Neuron (in vitro differentiated cells): Measurements from ENCODE around the gene FAM187B.
"Not testable (repeated sequence)": the region's sequence is repeated elsewhere in the genome, so short reads cannot be mapped to it uniquely, and the experiment has no call there.

Experiments used
- H2AFZ ChIP-seq: one replicate; pipeline ENCODE4 v1.6.1; 2013; ENCODE audit warnings: low read depth, mild to moderate bottlenecking, inconsistent platforms, low read length, moderate library complexity
- H3K27me3 ChIP-seq: one replicate; pipeline ENCODE4 v1.6.1; 2013; ENCODE audit warnings: low read length; ENCODE audit not compliant: insufficient read depth
- H3K36me3 ChIP-seq: one replicate; pipeline ENCODE4 v1.6.1; 2013; ENCODE audit warnings: low read length; ENCODE audit not compliant: insufficient read depth
- H3K4me1 ChIP-seq: one replicate; pipeline ENCODE4 v1.6.1; 2013; ENCODE audit warnings: low read length; ENCODE audit not compliant: insufficient read depth
- H3K4me3 ChIP-seq: 2 replicates; pipeline ENCODE4 v1.5.1; 2013; ENCODE audit warnings: mild to moderate bottlenecking, low read length, moderate library complexity
- H3K9me3 ChIP-seq: one replicate; pipeline ENCODE4 v1.6.1; 2013; ENCODE audit warnings: low read length

FAM187B gene

DNA sequence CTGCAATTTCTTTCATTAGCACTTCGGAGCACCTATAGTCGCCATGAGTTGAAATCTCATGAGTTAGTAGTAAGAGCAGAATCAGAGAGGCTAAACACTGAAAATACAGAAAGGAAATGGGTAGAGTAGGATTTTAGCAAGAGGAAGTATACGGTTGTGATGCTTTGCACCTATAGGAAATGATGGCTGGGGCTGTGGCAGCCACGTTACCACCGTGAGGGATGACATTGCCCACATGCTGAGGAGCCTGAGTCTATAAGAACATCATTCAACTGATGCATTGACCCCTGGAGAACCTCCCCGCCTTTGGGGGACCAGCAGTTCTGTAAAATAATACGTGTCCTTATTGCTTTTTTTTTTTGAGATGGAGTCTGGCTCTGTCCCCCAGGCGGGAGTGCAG, 20.4 kb downstream of the FAM187B start:
- Histone ChIP-seq H3K36me3 (no peaks in the 10 kb centered on the region), H3K9me3 (no peaks in the 10 kb centered on the region), H3K4me3 (no peak overlapping the region), H3K27me3 (no peaks in the 10 kb centered on the region), H3K4me1 (peaks cover 9% of the 10 kb centered on the region), H2AFZ (no peak overlapping the region)

- Histone ChIP-seq H3K36me3 (no peaks in the 10 kb centered on the region), H2AFZ (no peak overlapping the region), H3K9me3 (no peaks in the 10 kb centered on the region), H3K4me3 (no peak overlapping the region), H3K4me1 (peaks cover 11% of the 10 kb centered on the region), H3K27me3 (no peaks in the 10 kb centered on the region)
These were observed 21.1 kb downstream of the FAM187B start for GRCh38 chr19:35207391-35207871.

GRCh38 chr19:35206855-35207254, 21.7 kb downstream of the FAM187B start:
- Histone ChIP-seq H2AFZ (no peak overlapping the region), H3K9me3 (no peaks in the 10 kb centered on the region), H3K27me3 (no peaks in the 10 kb centered on the region), H3K4me1 (peaks cover 11% of the 10 kb centered on the region), H3K4me3 (no peak overlapping the region), H3K36me3 (no peaks in the 10 kb centered on the region)

DNA sequence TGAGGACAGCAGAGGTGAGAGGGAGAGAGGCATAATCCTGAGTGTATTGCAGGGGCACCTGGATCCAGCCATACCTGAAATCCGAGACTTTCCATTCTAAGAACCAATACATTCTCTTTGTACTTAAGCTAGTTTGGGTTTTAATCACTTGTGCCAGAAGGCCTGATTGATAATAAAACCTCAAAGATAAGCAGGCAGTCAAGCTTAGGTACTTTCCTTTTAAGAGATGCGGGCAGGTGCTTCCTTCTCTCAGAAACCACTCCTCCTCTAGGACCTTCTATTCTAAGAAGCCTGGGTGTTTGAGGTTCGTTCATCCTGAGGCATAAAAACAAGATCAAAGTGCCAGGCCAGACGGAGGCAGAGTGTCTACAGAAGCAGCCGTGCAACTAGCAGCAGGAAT, 22.2 kb downstream of the FAM187B start:
- H2AFZ ChIP-seq = no peak overlapping the region
- H3K4me3 ChIP-seq = no peak overlapping the region
- peaks cover 11% of the 10 kb centered on the region for H3K4me1 ChIP-seq
- H3K36me3 ChIP-seq = no peaks in the 10 kb centered on the region
- no peaks in the 10 kb centered on the region for H3K9me3 ChIP-seq
- H3K27me3 ChIP-seq = no peaks in the 10 kb centered on the region

- no peak overlapping the region for H3K4me3 ChIP-seq
- H3K4me1 ChIP-seq = peaks cover 11% of the 10 kb centered on the region
- H3K36me3 ChIP-seq = no peaks in the 10 kb centered on the region
- no peaks in the 10 kb centered on the region for H3K9me3 ChIP-seq
- no peaks in the 10 kb centered on the region for H3K27me3 ChIP-seq
- H2AFZ ChIP-seq = no peak overlapping the region
These were observed 22.7 kb downstream of the FAM187B start for GRCh38 chr19:35205733-35206323.

- Histone ChIP-seq H3K4me1 (peaks cover 11% of the 10 kb centered on the region), H2AFZ (no peak overlapping the region), H3K9me3 (no peaks in the 10 kb centered on the region), H3K36me3 (no peaks in the 10 kb centered on the region), H3K27me3 (no peaks in the 10 kb centered on the region), H3K4me3 (no peak overlapping the region)
These were observed 23.5 kb downstream of the FAM187B start for GRCh38 chr19:35204799-35205732.

GRCh38 chr19:35202722-35203688, 25.5 kb downstream of the FAM187B start:
- Histone ChIP-seq H3K9me3 (no peaks in the 10 kb centered on the region), H3K4me3 (no peak overlapping the region), H2AFZ (no peak overlapping the region), H3K4me1 (peaks cover 11% of the 10 kb centered on the region), H3K36me3 (no peaks in the 10 kb centered on the region), H3K27me3 (peaks cover 5% of the 10 kb centered on the region)

DNA sequence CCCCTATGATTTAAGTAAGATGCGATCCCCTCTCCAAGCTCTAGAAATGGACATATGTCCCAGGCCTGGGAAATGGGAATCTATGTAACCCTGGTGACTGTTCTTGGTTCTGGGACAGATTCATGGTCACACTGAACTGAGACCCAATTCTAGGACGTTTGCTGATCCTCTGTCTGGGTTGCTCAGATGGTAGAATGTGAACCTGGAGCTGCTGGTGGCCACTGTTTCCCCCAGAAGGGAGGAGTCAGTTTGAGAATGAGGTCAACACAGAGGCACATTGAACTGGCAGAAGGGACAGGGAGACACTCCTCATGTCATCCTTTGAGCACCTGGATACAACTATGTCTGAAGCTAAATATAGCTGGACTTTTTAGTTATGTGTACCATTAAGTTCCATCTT, 29.1 kb downstream of the FAM187B start:
- H3K4me1 ChIP-seq = peaks cover 11% of the 10 kb centered on the region
- H3K4me3 ChIP-seq = no peak overlapping the region
- H3K27me3 ChIP-seq = peaks cover 5% of the 10 kb centered on the region
- H2AFZ ChIP-seq = no peak overlapping the region
- no peaks in the 10 kb centered on the region for H3K9me3 ChIP-seq
- no peaks in the 10 kb centered on the region for H3K36me3 ChIP-seq

DNA sequence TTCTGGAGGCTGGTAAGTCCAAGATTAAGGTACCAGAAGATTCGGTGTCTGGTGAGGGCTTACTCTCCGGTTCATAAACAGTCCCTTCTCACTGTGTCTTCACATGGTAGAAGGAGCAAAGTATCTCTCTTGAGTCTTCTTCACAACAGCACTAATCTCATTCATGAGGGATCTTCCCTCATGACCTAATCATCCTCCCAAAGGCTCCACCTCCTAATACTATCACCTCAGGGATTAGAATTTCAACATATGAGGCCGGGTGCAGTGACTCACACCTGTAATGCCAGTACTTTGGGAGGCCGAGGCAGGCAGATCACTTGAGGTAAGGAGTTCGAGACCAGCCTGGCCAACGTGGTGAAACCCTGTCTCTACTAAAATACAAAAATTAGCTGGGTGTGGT, 31.7 kb downstream of the FAM187B start:
- H3K9me3 ChIP-seq, H3K36me3 ChIP-seq, H3K4me3 ChIP-seq, H2AFZ ChIP-seq, H3K27me3 ChIP-seq, H3K4me1 ChIP-seq: not testable (repeated sequence)

- H3K4me1 ChIP-seq = no peaks in the 10 kb centered on the region
- no peak overlapping the region for H2AFZ ChIP-seq
These were observed 32.7 kb downstream of the FAM187B start for GRCh38 chr19:35195830-35196229.

GRCh38 chr19:35194012-35194984, 34.2 kb downstream of the FAM187B start:
- no peaks in the 10 kb centered on the region for H3K36me3 ChIP-seq
- no peak overlapping the region for H2AFZ ChIP-seq
- no peaks in the 10 kb centered on the region for H3K4me1 ChIP-seq
- no peak overlapping the region for H3K4me3 ChIP-seq
- H3K9me3 ChIP-seq = no peaks in the 10 kb centered on the region
- no peaks in the 10 kb centered on the region for H3K27me3 ChIP-seq

More at GRCh38 chr19:35195830-35196229, 32.7 kb downstream of the FAM187B start:
- Histone ChIP-seq H3K9me3 (no peaks in the 10 kb centered on the region), H3K36me3 (no peaks in the 10 kb centered on the region), H3K27me3 (peaks cover 5% of the 10 kb centered on the region), H3K4me3 (no peak overlapping the region)

- no peak overlapping the region for H2AFZ ChIP-seq
- H3K27me3 ChIP-seq = no peaks in the 10 kb centered on the region
- no peaks in the 10 kb centered on the region for H3K36me3 ChIP-seq
- no peaks in the 10 kb centered on the region for H3K4me1 ChIP-seq
- H3K4me3 ChIP-seq = no peak overlapping the region
- H3K9me3 ChIP-seq = no peaks in the 10 kb centered on the region
These were observed 43.7 kb downstream of the FAM187B start for GRCh38 chr19:35184884-35185283.
